GM18508 (cell line): ENCODE measurements around the gene RNF214.
"Not testable (repeated sequence)": the region's sequence is repeated elsewhere in the genome, so short reads cannot be mapped to it uniquely, and the experiment has no call there.

Source experiments
- ATAC-seq: cut with Tn5 transposase; IDR thresholded peaks from one replicate; pipeline ENCODE4 v1.9.1; 2021; ENCODE audit warnings: moderate number of reproducible peaks; ENCODE audit not compliant: insufficient read depth, unreplicated experiment

RNF214 gene

GRCh38 chr11:117197516-117198456 lies 34.7 kb upstream of the RNF214 start:
- ATAC-seq: no peak

- ATAC-seq: no peak
Measured at GRCh38 chr11:117198613-117199012, 33.9 kb upstream of the RNF214 start.

- ATAC-seq: no peak
Measured at GRCh38 chr11:117199053-117199915, 33.2 kb upstream of the RNF214 start, which contains the start of gene TAGLN. TSS of gene TAGLN (plus strand) at chr11:117199370. CDS start at chr11:117203014, 3,644 bp downstream.

- ATAC-seq: no peak
Measured at GRCh38 chr11:117199916-117200812, 32.3 kb upstream of the RNF214 start.

GRCh38 chr11:117200813-117201657 lies 31.4 kb upstream of the RNF214 start:
- no peak for ATAC-seq

- ATAC-seq: no peak
Measured at GRCh38 chr11:117201658-117202305, 30.7 kb upstream of the RNF214 start.

- ATAC-seq: no peak
Measured at GRCh38 chr11:117202386-117203068, 29.9 kb upstream of the RNF214 start.

GRCh38 chr11:117203069-117203407 lies 29.4 kb upstream of the RNF214 start:
- ATAC-seq: no peak

GRCh38 chr11:117204283-117205080 lies 28.0 kb upstream of the RNF214 start:
- ATAC-seq: no peak

- ATAC-seq: no peak
Measured at GRCh38 chr11:117205211-117205818, 27.2 kb upstream of the RNF214 start.

GRCh38 chr11:117206111-117206510 lies 26.4 kb upstream of the RNF214 start:
- not testable (repeated sequence) for ATAC-seq

- not testable (repeated sequence) for ATAC-seq
Measured at GRCh38 chr11:117206859-117207258, 25.6 kb upstream of the RNF214 start.

GRCh38 chr11:117207481-117207880 lies 25.0 kb upstream of the RNF214 start:
- ATAC-seq: not testable (repeated sequence)

- ATAC-seq: not testable (repeated sequence)
Measured at GRCh38 chr11:117208710-117209109, 23.8 kb upstream of the RNF214 start.

- not testable (repeated sequence) for ATAC-seq
Measured at GRCh38 chr11:117209351-117210125, 22.9 kb upstream of the RNF214 start.

- ATAC-seq: no peak
Measured at GRCh38 chr11:117210620-117211019, 21.9 kb upstream of the RNF214 start.
